Lung (tissue), 12 donors: ENCODE results near the gene TIMP3. TPM values are rescaled to one million over a fixed set of nuclear protein-coding genes. Genes with fewer than 3 reads are reported as not detected.

Source experiments
- ATAC-seq: fragments of 200-7000 bp; cut with Tn5 transposase; one replicate; pipeline ENCODE4 v1.9.1; 2020; ENCODE audit warnings: moderate number of reproducible peaks; ENCODE audit not compliant: insufficient read depth, low FRiP score
- DNase-seq, 3 donors: peaks; one replicate each; pipeline ENCODE4 v3.0.0-alpha.2; 2013 to 2017
- H3K27ac ChIP-seq, 2 donors: one replicate each; pipeline ENCODE4 v1.5.1; 2013; ENCODE audit warnings: mild to moderate bottlenecking in 2 of 2, moderate library complexity in 2 of 2, control low read depth in 1 of 2, inconsistent platforms in 1 of 2, low read depth in 1 of 2, low read length in 1 of 2
- H3K27me3 ChIP-seq, 3 donors: one replicate each; pipeline ENCODE4 v1.5.1; 2013; ENCODE audit warnings: low read length in 2 of 3; ENCODE audit not compliant: control insufficient read depth in 3 of 3, insufficient read depth in 3 of 3
- H3K36me3 ChIP-seq, 4 donors: one replicate each; pipeline ENCODE4 v1.5.1; 2013; ENCODE audit warnings: low read length in 4 of 4, mild to moderate bottlenecking in 1 of 4, moderate library complexity in 1 of 4; ENCODE audit not compliant: control insufficient read depth in 4 of 4, insufficient read depth in 4 of 4
- H3K4me1 ChIP-seq, 5 donors: one replicate each; pipeline ENCODE4 v1.5.1; 2013; ENCODE audit warnings: low read length in 5 of 5, mild to moderate bottlenecking in 2 of 5, moderate library complexity in 1 of 5; ENCODE audit not compliant: control insufficient read depth in 5 of 5, insufficient read depth in 5 of 5
- H3K4me3 ChIP-seq: one replicate; pipeline ENCODE4 v1.5.1; 2013; ENCODE audit warnings: mild to moderate bottlenecking, control low read depth, moderate library complexity
- H3K9ac ChIP-seq, 2 donors: one replicate each; pipeline ENCODE4 v1.5.1; 2013; ENCODE audit warnings: low read length in 2 of 2, control low read depth in 1 of 2; ENCODE audit not compliant: insufficient read depth in 1 of 2
- H3K9me3 ChIP-seq, 4 donors: one replicate each; pipeline ENCODE4 v1.5.1; 2013; ENCODE audit warnings: low read length in 3 of 4, mild to moderate bottlenecking in 1 of 4, moderate library complexity in 1 of 4; ENCODE audit not compliant: control insufficient read depth in 4 of 4, insufficient read depth in 3 of 4
- WGBS, 2 donors: extraction: QIAGEN DNeasy Blood & Tissue Kit; methylation state at CpG; one replicate each; pipeline ENCODE4 v1.1.7; 2013; 5-methylcytosine and 5-hydroxymethylcytosine counted together
- polyA plus RNA-seq, 2 donors: library from polyadenylated mRNA; stranded (reverse); fragments of 200-250 nt; gene quantifications; one replicate each; pipeline ENCODE4 v1.2.1, GENCODE V29; 2013
- total RNA-seq, 2 donors: library from RNA; depleted of rRNA in 1 of 2; stranded (reverse); fragments of >200 nt in 1 of 2; gene quantifications; one replicate each; pipeline ENCODE4 v1.2.1, GENCODE V29; 2014 to 2021
- TF ChIP-seq, protein P1 (sequence below): IDR thresholded peaks from 2 replicates; pipeline ENCODE4 v1.5.1; 2012; ENCODE audit warnings: mild to moderate bottlenecking; ENCODE audit errors: control extremely low read depth, extremely low read depth
- donor health status: control.
- donor health status: control.
- donor health status: Bipolar disorder and iron deficiency.
- donor health status: healthy.
- donor health status: DM: yes; HTN: yes; CAD: no.

TIMP3 gene
- total and polyA plus RNA-seq, 4 donors: 129 to 547 (median 239) TPM

DNA sequence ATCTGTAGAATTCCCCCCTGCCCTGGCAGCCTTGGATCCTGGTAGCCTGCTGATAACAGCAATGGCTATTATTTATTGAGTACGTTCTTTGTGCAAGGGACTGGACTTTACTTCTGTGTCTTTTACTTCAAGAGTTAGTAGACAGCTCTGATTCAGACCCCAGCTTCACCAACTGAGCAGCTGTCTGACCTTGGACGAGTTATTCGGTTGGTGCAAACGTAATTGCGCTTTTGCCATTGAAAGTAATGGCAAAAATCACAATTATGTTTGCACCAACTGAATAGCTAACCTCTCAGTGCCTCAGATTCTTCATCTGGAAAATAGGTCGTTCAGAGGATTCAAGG lies 108.9 kb downstream of the TIMP3 start:
- H3K4me1 ChIP-seq: peaks cover 0 to 35% (median 10%) of the 10 kb centered on the region in 5 donors
- H3K36me3 ChIP-seq: no peaks in the 10 kb centered on the region
- H3K9ac ChIP-seq: no peak overlapping the region
- H3K9me3 ChIP-seq: no peaks in the 10 kb centered on the region
- ATAC-seq: no peak
- no peak overlapping the region for H3K27ac ChIP-seq
- WGBS, 2 donors: 80 to 81% methylated on average over 6 of the region's 6 CpGs
- no peak overlapping the region for H3K4me3 ChIP-seq
- TF ChIP-seq, protein P1, sequence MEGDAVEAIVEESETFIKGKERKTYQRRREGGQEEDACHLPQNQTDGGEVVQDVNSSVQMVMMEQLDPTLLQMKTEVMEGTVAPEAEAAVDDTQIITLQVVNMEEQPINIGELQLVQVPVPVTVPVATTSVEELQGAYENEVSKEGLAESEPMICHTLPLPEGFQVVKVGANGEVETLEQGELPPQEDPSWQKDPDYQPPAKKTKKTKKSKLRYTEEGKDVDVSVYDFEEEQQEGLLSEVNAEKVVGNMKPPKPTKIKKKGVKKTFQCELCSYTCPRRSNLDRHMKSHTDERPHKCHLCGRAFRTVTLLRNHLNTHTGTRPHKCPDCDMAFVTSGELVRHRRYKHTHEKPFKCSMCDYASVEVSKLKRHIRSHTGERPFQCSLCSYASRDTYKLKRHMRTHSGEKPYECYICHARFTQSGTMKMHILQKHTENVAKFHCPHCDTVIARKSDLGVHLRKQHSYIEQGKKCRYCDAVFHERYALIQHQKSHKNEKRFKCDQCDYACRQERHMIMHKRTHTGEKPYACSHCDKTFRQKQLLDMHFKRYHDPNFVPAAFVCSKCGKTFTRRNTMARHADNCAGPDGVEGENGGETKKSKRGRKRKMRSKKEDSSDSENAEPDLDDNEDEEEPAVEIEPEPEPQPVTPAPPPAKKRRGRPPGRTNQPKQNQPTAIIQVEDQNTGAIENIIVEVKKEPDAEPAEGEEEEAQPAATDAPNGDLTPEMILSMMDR: no peak
- DNase-seq: no peak
- no peaks in the 10 kb centered on the region for H3K27me3 ChIP-seq

DNA sequence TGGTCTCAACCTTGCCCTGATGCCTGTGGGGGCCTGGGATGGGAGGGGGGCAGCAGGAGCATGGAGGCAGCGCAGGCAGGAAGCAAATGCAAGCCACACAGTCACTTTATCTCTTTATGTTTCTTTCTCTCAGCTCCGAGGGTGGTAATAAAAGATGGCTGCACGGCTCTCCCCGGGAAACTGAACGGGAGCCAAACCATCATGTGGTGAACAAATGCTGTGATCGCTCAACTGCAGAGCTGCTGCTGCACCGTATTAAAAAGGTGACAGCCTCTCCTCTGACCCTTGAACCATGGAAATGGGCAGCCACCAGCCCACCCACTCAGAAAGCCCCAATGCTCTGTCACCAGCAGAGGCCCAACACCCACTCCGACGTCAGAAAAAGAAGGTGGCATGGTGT lies 110.0 kb downstream of the TIMP3 start:
- TF ChIP-seq, protein P1: no peak
- Histone ChIP-seq H3K9me3 (peaks cover 0 to 6% (median 2%) of the 10 kb centered on the region in 4 donors), H3K4me3 (no peak overlapping the region), H3K27ac (no peak overlapping the region), H3K27me3 (no peaks in the 10 kb centered on the region), H3K36me3 (no peaks in the 10 kb centered on the region), H3K9ac (no peak overlapping the region), H3K4me1 (peaks cover 0 to 32% (median 10%) of the 10 kb centered on the region in 5 donors)
- DNase-seq (peak; percentile 37 to 85 (median 76)), ATAC-seq (no peak)
- WGBS, 2 donors: 59 to 73% methylated on average over 9 of the region's 9 CpGs
